CD4-positive, alpha-beta T cell (primary cell): Measurements from ENCODE around the gene PEAK3. TPM values are rescaled to one million over a fixed set of nuclear protein-coding genes. Genes with fewer than 3 reads are reported as not detected.

Experiments
- ATAC-seq: fragments of 200-7000 bp; cut with Tn5 transposase; one replicate; pipeline ENCODE4 v1.10.0; 2022; ENCODE audit warnings: mild to moderate bottlenecking; ENCODE audit not compliant: poor library complexity
- CTCF ChIA-PET: fragments of 350-600 bp; sonication (Branson Sonifier 250); formaldehyde crosslinking; loops from one replicate; lab custom pipeline; 2021; ENCODE audit warnings: antibody characterized with exemption, inconsistent platforms; lab: Charles Lee
- POLR2A ChIA-PET: fragments of 350-600 bp; sonication (Branson Sonifier 250); formaldehyde crosslinking; loops from one replicate; lab custom pipeline; 2021; ENCODE audit warnings: antibody characterized with exemption, inconsistent platforms; lab: Charles Lee
- DNase-seq, 14 experiments: peaks; one replicate each; pipeline ENCODE4 v3.0.0-alpha.2; 2013 to 2020; ENCODE audit warnings: mixed read lengths in 2 of 14
- H3K27ac ChIP-seq, 2 donors: one replicate each; pipeline versions ENCODE4 v1.5.1 to v1.7.0; 2013; ENCODE audit warnings: low read length in 2 of 2, low read depth in 1 of 2, mild to moderate bottlenecking in 1 of 2
- H3K27me3 ChIP-seq, 2 experiments: 1 replicate in 1 of 2; 2 replicates in 1 of 2; pipeline versions ENCODE4 v1.6.1 to v1.7.0; 2013; ENCODE audit warnings: low read length in 2 of 2, control low read depth in 1 of 2, mild to moderate bottlenecking in 1 of 2, moderate library complexity in 1 of 2; ENCODE audit not compliant: insufficient read depth in 2 of 2, control insufficient read depth in 1 of 2
- H3K36me3 ChIP-seq: one replicate; pipeline ENCODE4 v1.6.1; 2013; ENCODE audit warnings: low read length, control low read depth; ENCODE audit not compliant: insufficient read depth
- H3K4me1 ChIP-seq: one replicate; pipeline ENCODE4 v1.6.1; 2013; ENCODE audit warnings: low read length, control low read depth; ENCODE audit not compliant: insufficient read depth
- H3K4me3 ChIP-seq: one replicate; pipeline ENCODE4 v1.5.1; 2013; ENCODE audit warnings: mild to moderate bottlenecking, low read length, moderate library complexity
- H3K9me3 ChIP-seq, 2 experiments: 1 replicate in 1 of 2; 2 replicates in 1 of 2; pipeline versions ENCODE4 v1.6.1 to v1.7.0; 2013; ENCODE audit warnings: low read length in 2 of 2, mild to moderate bottlenecking in 2 of 2, control low read depth in 1 of 2, moderate library complexity in 1 of 2; ENCODE audit not compliant: control insufficient read depth in 1 of 2, insufficient read depth in 1 of 2
- H3K27ac Mint-ChIP-seq: one replicate; pipeline ENCODE4 v1.8.0; 2020; ENCODE audit warnings: mixed read lengths
- H3K27me3 Mint-ChIP-seq: one replicate; pipeline ENCODE4 v1.8.0; 2021; ENCODE audit warnings: mixed read lengths
- H3K36me3 Mint-ChIP-seq: one replicate; pipeline ENCODE4 v1.8.0; 2021; ENCODE audit warnings: low read depth, mixed read lengths
- H3K4me1 Mint-ChIP-seq: one replicate; pipeline ENCODE4 v1.8.0; 2021; ENCODE audit warnings: low read depth, mixed read lengths
- H3K4me3 Mint-ChIP-seq: one replicate; pipeline ENCODE4 v1.8.0; 2020; ENCODE audit warnings: mild to moderate bottlenecking, mixed read lengths
- H3K9me3 Mint-ChIP-seq: one replicate; pipeline ENCODE4 v1.8.0; 2020; ENCODE audit warnings: mixed read lengths
- intact Hi-C, 2 experiments: fragments of 100-400 bp; cut with DNase I in 1 of 2; cut with micrococcal nuclease in 1 of 2; formaldehyde crosslinking; loops; one replicate each; pipeline versions ENCODE4 v1.15.1 to v1.9.0; 2023 to 2025; cut with DNase I, micrococcal nuclease
- total RNA-seq, 174 experiments: library from RNA in 2 of 174; stranded (reverse) in 2 of 174; gene quantifications; one replicate each; pipeline ENCODE4 v1.2.3 and lab custom pipeline; 2021 to 2026
- TF ChIP-seq, protein P1 (sequence below): fragments of 200-600 bp; IDR thresholded peaks from one replicate; pipeline ENCODE4 v1.8.0; 2022; ENCODE audit warnings: antibody characterized with exemption, mild to moderate bottlenecking

Gene PEAK3
- total RNA-seq, 2 experiments from 2014 or later, result not detected

DNA sequence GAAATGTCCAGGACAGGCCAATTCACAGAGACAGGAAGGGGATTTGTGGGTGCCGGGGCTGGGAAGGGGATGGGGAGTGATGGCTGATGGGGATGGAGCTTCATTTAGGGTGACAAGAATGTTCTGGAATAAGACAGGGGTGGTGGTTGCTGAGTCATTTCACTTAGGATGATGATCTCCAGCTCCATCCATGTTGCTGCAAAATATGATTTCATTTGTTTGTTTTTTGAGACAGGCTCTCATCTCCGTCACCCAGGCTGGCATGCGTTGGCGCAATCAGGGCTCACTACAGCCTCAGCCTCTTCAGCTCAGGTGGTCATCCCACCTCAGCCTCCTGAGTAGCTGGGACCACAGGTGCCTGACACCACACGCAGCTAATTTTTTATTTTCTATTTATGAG lies 22.6 kb downstream of the PEAK3 start:
- CTCF ChIA-PET, result interaction anchor here (0.6 to 1.6 kb wide), 4 partner anchors 8 to 24 kb away, joined by 3 to 6 read pairs (median 4); partner anchors contain the start of gene PLEKHJ1
- peaks cover 29% of the 10 kb centered on the region for H3K4me1 Mint-ChIP-seq
- no peaks in the 10 kb centered on the region for H3K9me3 Mint-ChIP-seq

DNA sequence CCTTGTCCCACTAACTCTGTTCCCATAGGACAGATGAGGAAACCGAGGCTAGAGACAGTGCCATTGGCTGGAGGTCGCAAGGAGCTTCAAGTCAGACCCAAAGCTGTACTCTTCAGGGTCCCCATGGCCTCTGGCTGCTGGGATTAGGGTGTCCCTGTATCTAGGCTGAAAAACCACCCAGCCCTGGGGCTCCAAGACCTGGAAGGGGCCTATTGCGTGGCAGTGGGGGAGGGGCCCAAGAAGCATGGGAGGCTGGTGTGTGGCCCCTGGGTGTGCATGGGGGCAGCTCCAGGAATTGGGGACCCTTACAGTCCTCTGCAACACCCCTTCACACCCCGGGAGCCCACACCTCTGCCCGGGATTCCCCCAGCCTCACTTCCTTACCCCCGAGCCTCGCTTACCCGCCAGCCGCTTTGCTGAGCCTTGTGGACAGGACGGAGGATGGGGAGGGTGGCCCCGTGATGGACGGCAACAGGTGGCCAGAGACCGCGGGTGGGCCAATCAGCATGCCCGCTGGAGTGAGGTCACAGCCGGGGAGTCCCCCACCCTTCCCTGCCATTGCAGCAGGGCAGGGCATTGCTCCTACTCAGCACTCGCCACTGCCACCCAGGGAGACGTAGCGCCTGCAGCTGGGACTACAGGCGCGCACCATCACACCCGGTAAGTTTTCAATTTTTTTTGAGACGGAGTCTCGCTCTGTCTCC lies 25.8 kb downstream of the PEAK3 start, which contains the start of gene JSRP1:
Gene JSRP1, minus strand, starts transcription at position 436 of the 704 bp plus-strand sequence. CDS start 1,103 bp downstream, outside the sequence.
- Histone ChIP-seq H3K27ac (no peak within 1 kb of the TSS), H3K4me3 (no peak within 1 kb of the TSS), H3K36me3 (no peaks in the 10 kb centered on the region), H3K27me3 (peaks cover 14 to 15% of the 10 kb centered on the region in 2 experiments), H3K4me1 (peaks cover 77% of the 10 kb centered on the region), H3K9me3 (peaks cover 0 to 6% of the 10 kb centered on the region in 2 experiments)
- Mint-ChIP-seq H3K27me3 (no peaks in the 10 kb centered on the region), H3K9me3 (no peaks in the 10 kb centered on the region), H3K4me1 (peaks cover 33% of the 10 kb centered on the region), H3K36me3 (no peaks in the 10 kb centered on the region), H3K4me3 (peak within 1 kb of the TSS; percentile 11), H3K27ac (peak within 1 kb of the TSS; percentile 98)
- ChIA-PET CTCF (no interaction called here), POLR2A (interaction anchor here (1.4 to 11.6 kb wide), 2 partner anchors 15 to 16 kb away, joined by 3 to 195 read pairs; no protein-coding TSS in a partner anchor)
- intact Hi-C loops, result no loop called here
- TF ChIP-seq, protein P1, sequence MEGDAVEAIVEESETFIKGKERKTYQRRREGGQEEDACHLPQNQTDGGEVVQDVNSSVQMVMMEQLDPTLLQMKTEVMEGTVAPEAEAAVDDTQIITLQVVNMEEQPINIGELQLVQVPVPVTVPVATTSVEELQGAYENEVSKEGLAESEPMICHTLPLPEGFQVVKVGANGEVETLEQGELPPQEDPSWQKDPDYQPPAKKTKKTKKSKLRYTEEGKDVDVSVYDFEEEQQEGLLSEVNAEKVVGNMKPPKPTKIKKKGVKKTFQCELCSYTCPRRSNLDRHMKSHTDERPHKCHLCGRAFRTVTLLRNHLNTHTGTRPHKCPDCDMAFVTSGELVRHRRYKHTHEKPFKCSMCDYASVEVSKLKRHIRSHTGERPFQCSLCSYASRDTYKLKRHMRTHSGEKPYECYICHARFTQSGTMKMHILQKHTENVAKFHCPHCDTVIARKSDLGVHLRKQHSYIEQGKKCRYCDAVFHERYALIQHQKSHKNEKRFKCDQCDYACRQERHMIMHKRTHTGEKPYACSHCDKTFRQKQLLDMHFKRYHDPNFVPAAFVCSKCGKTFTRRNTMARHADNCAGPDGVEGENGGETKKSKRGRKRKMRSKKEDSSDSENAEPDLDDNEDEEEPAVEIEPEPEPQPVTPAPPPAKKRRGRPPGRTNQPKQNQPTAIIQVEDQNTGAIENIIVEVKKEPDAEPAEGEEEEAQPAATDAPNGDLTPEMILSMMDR, result no peak
- DNase-seq (peak in 1 of 14 experiments; percentile 60), ATAC-seq (no peak)

More for the DNA sequence above, 22.6 kb downstream of the PEAK3 start:
- no peaks in the 10 kb centered on the region for H3K36me3 Mint-ChIP-seq
- H3K27ac Mint-ChIP-seq, result peak overlapping the region; percentile 98
- H3K27me3 Mint-ChIP-seq, result no peaks in the 10 kb centered on the region
- intact Hi-C loops, result no loop called here
- H3K9me3 ChIP-seq, result no peaks in the 10 kb centered on the region
- peak overlapping the region; percentile 83 for H3K4me3 Mint-ChIP-seq
- H3K27me3 ChIP-seq, result no peaks in the 10 kb centered on the region
- H3K36me3 ChIP-seq, result no peaks in the 10 kb centered on the region
- peaks cover 59% of the 10 kb centered on the region for H3K4me1 ChIP-seq
- no peak overlapping the region for H3K27ac ChIP-seq
- no peak overlapping the region for H3K4me3 ChIP-seq
- TF ChIP-seq, protein P1, result no peak
- no peak for DNase-seq
- POLR2A ChIA-PET, result interaction anchor here (0.7 to 11.6 kb wide), 6 partner anchors 10 to 108 kb away, joined by 3 to 195 read pairs (median 7); partner anchors contain the start of genes AMH, AP3D1 and PLEKHJ1
- no peak for ATAC-seq

DNA sequence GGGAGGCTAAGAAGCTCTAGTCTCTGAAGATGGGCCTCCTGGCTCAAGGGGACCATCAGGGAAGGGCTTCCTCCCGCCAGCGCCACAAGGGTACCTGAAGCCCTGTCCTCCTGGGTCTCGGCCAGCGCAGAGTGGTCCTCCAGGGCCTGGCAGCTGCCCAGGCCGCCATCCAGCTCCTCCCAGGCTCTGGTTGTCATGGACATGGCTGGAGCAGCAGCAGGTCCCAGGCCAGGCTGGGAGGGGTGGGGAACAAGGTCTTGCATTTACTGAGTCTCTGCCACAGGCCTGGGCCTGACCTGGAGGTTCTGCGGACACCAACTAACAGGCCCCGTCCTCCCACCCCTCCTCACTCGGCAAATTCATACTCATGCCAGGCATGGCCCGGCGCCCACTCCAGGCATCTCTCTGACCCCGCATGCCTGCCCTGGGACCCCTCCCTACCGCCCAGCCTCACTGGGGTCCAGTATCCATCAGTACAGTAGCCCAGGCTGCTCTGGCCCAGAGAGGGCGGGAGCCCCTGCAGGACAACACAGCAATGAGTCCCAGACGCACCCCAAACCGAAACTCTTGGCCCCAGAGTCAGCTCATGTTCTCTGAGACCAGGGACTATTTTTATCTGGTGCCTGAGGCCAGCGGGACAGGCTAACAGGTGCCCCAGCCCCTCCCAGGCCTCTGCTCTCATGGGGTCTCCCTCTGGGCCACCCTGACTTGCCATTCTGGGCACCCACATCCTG lies 26.7 kb downstream of the PEAK3 start:
- no peak overlapping the region for H3K27ac Mint-ChIP-seq
- no peaks in the 10 kb centered on the region for H3K27me3 Mint-ChIP-seq
- H3K4me3 Mint-ChIP-seq, result no peak overlapping the region
- intact Hi-C loops, result no loop called here
- peaks cover 16 to 22% of the 10 kb centered on the region in 2 experiments for H3K27me3 ChIP-seq
- H3K36me3 ChIP-seq, result no peaks in the 10 kb centered on the region
- H3K4me1 Mint-ChIP-seq, result peaks cover 31% of the 10 kb centered on the region
- no peak for ATAC-seq
- POLR2A ChIA-PET, result interaction anchor here (1.4 to 11.6 kb wide), 2 partner anchors 15 to 16 kb away, joined by 3 to 195 read pairs; no protein-coding TSS in a partner anchor
- H3K4me1 ChIP-seq, result peaks cover 77% of the 10 kb centered on the region
- H3K36me3 Mint-ChIP-seq, result no peaks in the 10 kb centered on the region
- CTCF ChIA-PET, result interaction anchor here (0.8 kb wide), 1 partner anchor 18 kb away, joined by 3 read pairs; no protein-coding TSS in a partner anchor
- no peak for DNase-seq
- no peak overlapping the region for H3K4me3 ChIP-seq
- no peaks in the 10 kb centered on the region for H3K9me3 Mint-ChIP-seq
- TF ChIP-seq, protein P1, result no peak
- H3K9me3 ChIP-seq, result peaks cover 0 to 9% of the 10 kb centered on the region in 2 experiments
- H3K27ac ChIP-seq, result no peak overlapping the region
